Caco-2 (cell line): ENCODE data around the gene ST6GAL1. TPM values are rescaled to one million over a fixed set of nuclear protein-coding genes. Genes with fewer than 3 reads are reported as not detected.
"Not testable (repeated sequence)": the region's sequence is repeated elsewhere in the genome, so short reads cannot be mapped to it uniquely, and the experiment has no call there.

Source experiments
- BruUV-seq: library from RNA; stranded (reverse); fragments of 400-500 nt; replicated peaks from 2 replicates; lab custom pipeline; 2021; lab: Mats Ljungman, UMichigan
- CTCF ChIA-PET: fragments of 300-600 bp; sonication (Branson Sonifier 250); formaldehyde crosslinking; loops from one replicate; lab custom pipeline; 2022; ENCODE audit warnings: antibody characterized with exemption; lab: Charles Lee
- POLR2A ChIA-PET: fragments of 300-600 bp; sonication (Branson Sonifier 250); formaldehyde crosslinking; loops from one replicate; lab custom pipeline; 2022; ENCODE audit warnings: antibody characterized with exemption; lab: Charles Lee
- DNase-seq, 2 experiments: peaks; one replicate each; pipeline versions ENCODE4 v3.0.0 to v3.0.0-alpha.2; 2020 to 2022
- H3K27me3 ChIP-seq: replicated peaks from 2 replicates; pipeline ENCODE4 v1.6.0; 2011; ENCODE audit warnings: low read length; ENCODE audit not compliant: control insufficient read depth, insufficient read depth
- H3K36me3 ChIP-seq: 2 replicates; pipeline ENCODE4 v1.5.1; 2011; ENCODE audit warnings: low read length; ENCODE audit not compliant: control insufficient read depth, insufficient read depth
- H3K4me1 ChIP-seq: fragments of 250-450 bp; sonication (Bioruptor Pico); 2 replicates; pipeline ENCODE4 v1.5.1; 2020; ENCODE audit warnings: mild to moderate bottlenecking
- H3K4me3 ChIP-seq: 2 replicates; pipeline ENCODE4 v1.5.1; 2011; ENCODE audit warnings: low read depth, mild to moderate bottlenecking, control low read depth, low read length
- H3K9me3 ChIP-seq: fragments of 250-450 bp; sonication (Bioruptor Pico); 2 replicates; pipeline ENCODE4 v1.5.1; 2020; ENCODE audit warnings: mild to moderate bottlenecking, moderate library complexity
- H3K27ac Mint-ChIP-seq: one replicate; pipeline ENCODE4 v1.8.0; 2022; ENCODE audit warnings: mixed read lengths; ENCODE audit not compliant: unreplicated experiment
- H3K27me3 Mint-ChIP-seq: one replicate; pipeline ENCODE4 v1.8.0; 2022; ENCODE audit warnings: mixed read lengths; ENCODE audit not compliant: insufficient read depth, unreplicated experiment
- H3K36me3 Mint-ChIP-seq: one replicate; pipeline ENCODE4 v1.8.0; 2022; ENCODE audit warnings: mild to moderate bottlenecking, mixed read lengths; ENCODE audit not compliant: insufficient read depth, unreplicated experiment
- H3K4me1 Mint-ChIP-seq: one replicate; pipeline ENCODE4 v1.8.0; 2022; ENCODE audit warnings: low read depth, mixed read lengths; ENCODE audit not compliant: unreplicated experiment
- H3K4me3 Mint-ChIP-seq: one replicate; pipeline ENCODE4 v1.8.0; 2022; ENCODE audit warnings: mild to moderate bottlenecking, moderate library complexity, mixed read lengths; ENCODE audit not compliant: unreplicated experiment
- H3K9me3 Mint-ChIP-seq: one replicate; pipeline ENCODE4 v1.8.0; 2022; ENCODE audit warnings: mixed read lengths; ENCODE audit not compliant: unreplicated experiment
- intact Hi-C: fragments of 100-400 bp; cut with micrococcal nuclease; formaldehyde crosslinking; loops from one replicate; pipeline ENCODE4 v1.10.0; 2022; ENCODE audit not compliant: unreplicated experiment
- total RNA-seq: library from RNA; stranded (reverse); gene quantifications from 2 replicates; pipeline ENCODE4 v1.2.3, GENCODE V29; 2022
- TF ChIP-seq, protein P1 (sequence below), 2 experiments: fragments of 200-600 bp in 1 of 2; IDR thresholded peaks; 1 replicate in 1 of 2; 2 replicates in 1 of 2; pipeline versions ENCODE4 v1.5.1 to v1.8.0; 2011 to 2022; ENCODE audit warnings: antibody characterized with exemption in 1 of 2, control low read depth in 1 of 2, inconsistent platforms in 1 of 2, low read depth in 1 of 2, low read length in 1 of 2, mild to moderate bottlenecking in 1 of 2, moderate library complexity in 1 of 2; ENCODE audit not compliant: insufficient read depth in 1 of 2, severe bottlenecking in 1 of 2, unreplicated experiment in 1 of 2

Gene ST6GAL1
- total RNA-seq, 1 experiment from 2014 or later, result 34.6 TPM

DNA sequence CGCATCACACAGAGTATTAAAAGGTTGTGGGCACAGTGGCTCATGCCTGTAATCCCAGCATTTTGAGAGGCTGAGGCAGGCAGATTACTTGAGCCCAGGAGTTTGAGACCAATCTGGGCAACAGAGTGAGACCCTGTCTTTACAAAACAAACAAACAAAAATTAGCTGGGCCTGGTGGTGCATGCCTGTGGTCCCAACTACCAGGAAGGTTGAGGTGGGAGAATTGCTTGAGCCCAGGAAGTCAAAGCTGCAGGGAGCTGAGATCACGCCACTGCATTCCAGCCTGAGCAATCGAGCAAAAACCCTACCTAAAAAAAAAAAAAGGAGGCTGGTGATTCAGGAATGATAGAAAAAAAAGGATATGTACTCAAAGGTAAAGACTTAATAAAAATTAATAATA is 28.2 kb upstream of the ST6GAL1 start:
- intact Hi-C loops, result no loop called here
- TF ChIP-seq, protein P1, sequence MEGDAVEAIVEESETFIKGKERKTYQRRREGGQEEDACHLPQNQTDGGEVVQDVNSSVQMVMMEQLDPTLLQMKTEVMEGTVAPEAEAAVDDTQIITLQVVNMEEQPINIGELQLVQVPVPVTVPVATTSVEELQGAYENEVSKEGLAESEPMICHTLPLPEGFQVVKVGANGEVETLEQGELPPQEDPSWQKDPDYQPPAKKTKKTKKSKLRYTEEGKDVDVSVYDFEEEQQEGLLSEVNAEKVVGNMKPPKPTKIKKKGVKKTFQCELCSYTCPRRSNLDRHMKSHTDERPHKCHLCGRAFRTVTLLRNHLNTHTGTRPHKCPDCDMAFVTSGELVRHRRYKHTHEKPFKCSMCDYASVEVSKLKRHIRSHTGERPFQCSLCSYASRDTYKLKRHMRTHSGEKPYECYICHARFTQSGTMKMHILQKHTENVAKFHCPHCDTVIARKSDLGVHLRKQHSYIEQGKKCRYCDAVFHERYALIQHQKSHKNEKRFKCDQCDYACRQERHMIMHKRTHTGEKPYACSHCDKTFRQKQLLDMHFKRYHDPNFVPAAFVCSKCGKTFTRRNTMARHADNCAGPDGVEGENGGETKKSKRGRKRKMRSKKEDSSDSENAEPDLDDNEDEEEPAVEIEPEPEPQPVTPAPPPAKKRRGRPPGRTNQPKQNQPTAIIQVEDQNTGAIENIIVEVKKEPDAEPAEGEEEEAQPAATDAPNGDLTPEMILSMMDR (IDR thresholded peaks at IDR 0.05; ENCODE audit: insufficient read depth in 1 of 2, low read depth in 1 of 2, low read length in 1 of 2, severe bottlenecking in 1 of 2, unreplicated experiment in 1 of 2), result no peak
- Mint-ChIP-seq H3K27ac (no peak overlapping the region), H3K9me3 (peaks cover 12% of the 10 kb centered on the region), H3K27me3 (no peaks in the 10 kb centered on the region), H3K4me3 (no peak overlapping the region), H3K4me1 (peaks cover 16% of the 10 kb centered on the region), H3K36me3 (no peaks in the 10 kb centered on the region)
- BruUV-seq, result no TSS peak
- Histone ChIP-seq H3K4me1 (peaks cover 9% of the 10 kb centered on the region), H3K9me3 (no peaks in the 10 kb centered on the region), H3K36me3 (no peaks in the 10 kb centered on the region), H3K27me3 (no peaks in the 10 kb centered on the region), H3K4me3 (no peak overlapping the region)
- CTCF ChIA-PET, result no interaction called here
- DNase-seq, result no peak
- POLR2A ChIA-PET, result no interaction called here

DNA sequence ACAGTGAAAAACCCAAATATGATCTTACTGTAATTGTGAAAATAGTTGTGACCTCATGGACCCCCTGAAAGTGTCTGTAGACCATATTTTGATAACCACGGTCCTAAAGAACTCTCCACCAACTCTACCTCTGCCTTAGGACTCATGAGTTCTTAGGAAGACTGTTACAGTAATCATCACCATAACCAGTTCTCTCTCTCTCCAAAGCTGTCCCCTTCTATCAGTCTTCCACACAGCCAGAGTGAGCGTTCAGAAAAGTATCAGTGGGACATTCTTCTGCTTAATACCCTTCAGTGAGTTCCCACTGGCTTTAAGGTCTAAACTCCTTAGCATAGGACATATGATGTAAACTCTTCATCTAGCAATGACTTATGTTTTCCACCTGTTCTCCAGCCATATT is 27.6 kb upstream of the ST6GAL1 start:
- CTCF ChIA-PET, result no interaction called here
- no peaks in the 10 kb centered on the region for H3K27me3 ChIP-seq
- intact Hi-C loops, result no loop called here
- peaks cover 11% of the 10 kb centered on the region for H3K4me1 ChIP-seq
- peaks cover 12% of the 10 kb centered on the region for H3K9me3 Mint-ChIP-seq
- H3K9me3 ChIP-seq, result no peaks in the 10 kb centered on the region
- no peak for DNase-seq
- TF ChIP-seq, protein P1 (IDR thresholded peaks at IDR 0.05; ENCODE audit: insufficient read depth in 1 of 2, low read depth in 1 of 2, low read length in 1 of 2, severe bottlenecking in 1 of 2, unreplicated experiment in 1 of 2), result no peak
- H3K4me1 Mint-ChIP-seq, result peaks cover 16% of the 10 kb centered on the region
- no peaks in the 10 kb centered on the region for H3K36me3 ChIP-seq
- POLR2A ChIA-PET, result no interaction called here
- no peaks in the 10 kb centered on the region for H3K36me3 Mint-ChIP-seq
- BruUV-seq, result no TSS peak
- H3K27ac Mint-ChIP-seq, result no peak overlapping the region
- H3K27me3 Mint-ChIP-seq, result no peaks in the 10 kb centered on the region
- no peak overlapping the region for H3K4me3 Mint-ChIP-seq
- no peak overlapping the region for H3K4me3 ChIP-seq

DNA sequence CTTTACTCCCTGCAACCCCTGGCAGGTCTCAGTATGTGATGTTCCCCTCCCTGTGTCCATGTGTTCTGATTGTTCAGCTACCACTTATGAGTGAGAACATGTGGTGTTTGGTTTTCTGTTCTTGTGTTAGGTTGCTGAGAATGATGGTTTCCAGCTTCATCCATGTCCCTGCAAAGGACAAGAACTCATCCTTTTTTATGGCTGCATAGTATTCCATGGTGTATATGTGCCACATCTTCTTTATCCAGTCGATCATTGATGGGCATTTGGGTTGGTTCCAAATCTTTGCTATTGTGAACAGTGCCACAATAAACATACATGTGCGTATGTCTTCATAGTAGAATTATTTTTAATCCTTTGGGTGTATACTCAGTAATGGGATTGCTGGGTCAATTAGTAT is 26.6 kb upstream of the ST6GAL1 start:
- H3K36me3 Mint-ChIP-seq, H3K27me3 ChIP-seq, DNase-seq, H3K27ac Mint-ChIP-seq, H3K4me3 ChIP-seq, BruUV-seq, intact Hi-C loops, H3K27me3 Mint-ChIP-seq, H3K36me3 ChIP-seq, H3K4me3 Mint-ChIP-seq, POLR2A ChIA-PET, CTCF ChIA-PET, H3K9me3 ChIP-seq: not testable (repeated sequence)
- peaks cover 11% of the 10 kb centered on the region for H3K4me1 ChIP-seq
- Mint-ChIP-seq H3K9me3 (peaks cover 12% of the 10 kb centered on the region), H3K4me1 (peaks cover 16% of the 10 kb centered on the region)

DNA sequence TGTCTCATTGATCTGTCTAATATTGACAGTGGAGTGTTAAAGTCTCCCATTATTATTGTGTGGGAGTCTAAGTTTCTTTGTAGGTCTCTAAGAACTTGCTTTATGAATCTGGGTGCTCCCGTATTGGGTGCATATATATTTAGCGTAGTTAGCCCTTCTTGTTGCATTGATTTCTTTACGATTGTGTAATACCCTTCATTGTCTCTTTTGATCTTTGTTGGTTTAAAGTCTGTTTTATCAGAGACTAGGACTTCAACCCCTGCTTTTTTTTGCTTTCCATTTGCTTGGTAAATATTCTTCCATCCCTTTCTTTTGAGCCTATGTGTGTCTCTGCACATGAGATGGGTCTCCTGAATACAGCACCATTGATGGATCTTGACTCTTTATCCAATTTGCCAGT is 23.3 kb upstream of the ST6GAL1 start:
- H3K4me3 ChIP-seq, H3K36me3 Mint-ChIP-seq, intact Hi-C loops, H3K9me3 ChIP-seq, H3K27me3 Mint-ChIP-seq, H3K27me3 ChIP-seq, H3K36me3 ChIP-seq, POLR2A ChIA-PET, CTCF ChIA-PET, BruUV-seq: not testable (repeated sequence)
- H3K27ac Mint-ChIP-seq, result peak overlapping the region; percentile 19
- H3K4me3 Mint-ChIP-seq, result peak overlapping the region; percentile 10
- peaks cover 12% of the 10 kb centered on the region for H3K9me3 Mint-ChIP-seq
- peaks cover 16% of the 10 kb centered on the region for H3K4me1 Mint-ChIP-seq
- DNase-seq, result peak in 1 of 2 experiments; percentile 13
- peaks cover 11% of the 10 kb centered on the region for H3K4me1 ChIP-seq
